Measurements from ENCODE around the gene BRD3OS.

Gene BRD3OS

GRCh38 chr9:134061019-134061687, 35.9 kb downstream of the BRD3OS start:
- no peak for TF ChIP-seq CTCF (IDR thresholded peaks at IDR 0.05; ENCODE audit: insufficient read depth, low read depth, low read length, missing control alignments)
- no peak for DNase-seq (ENCODE audit: low read depth)
- H3K4me3 ChIP-seq (ENCODE audit: low read length) = no peak overlapping the region

DNA sequence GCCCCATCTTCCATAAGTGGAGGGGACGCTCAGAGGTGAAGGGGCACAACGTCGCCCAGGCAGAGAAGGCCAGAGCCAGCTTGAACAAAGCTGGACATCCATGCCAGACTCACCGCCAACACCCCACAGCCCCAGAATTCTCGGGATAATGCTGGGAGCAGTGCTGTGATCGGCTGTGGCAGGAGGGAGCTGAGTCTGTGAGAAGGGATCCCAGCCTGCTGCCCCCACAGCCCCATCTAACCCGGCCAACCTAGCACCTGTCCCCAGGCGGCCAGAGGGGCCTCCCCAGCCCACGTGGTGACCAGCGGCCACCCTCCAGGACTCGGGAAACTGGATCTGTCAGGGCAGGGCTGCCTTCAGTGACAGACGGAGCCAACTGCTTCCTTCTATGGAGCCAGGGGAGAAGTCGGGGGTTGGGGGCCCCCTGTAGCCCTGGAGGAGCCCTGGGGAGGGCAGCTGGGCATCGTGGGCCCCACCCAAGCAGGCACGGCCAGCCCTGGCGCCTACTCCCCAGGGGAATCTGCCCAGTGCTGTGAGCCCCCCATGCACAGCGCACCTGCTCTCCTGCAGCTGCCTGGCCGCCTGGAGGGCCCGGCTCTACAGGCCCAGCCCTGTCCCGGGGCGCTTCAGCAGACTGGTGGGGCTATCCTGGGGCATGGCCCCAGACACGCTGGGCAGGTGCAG, 36.5 kb downstream of the BRD3OS start:
- DNase-seq (ENCODE audit: low read depth) = no peak
- no peak for TF ChIP-seq CTCF (IDR thresholded peaks at IDR 0.05; ENCODE audit: insufficient read depth, low read depth, low read length, missing control alignments)
- no peak overlapping the region for H3K4me3 ChIP-seq (ENCODE audit: low read length)

DNA sequence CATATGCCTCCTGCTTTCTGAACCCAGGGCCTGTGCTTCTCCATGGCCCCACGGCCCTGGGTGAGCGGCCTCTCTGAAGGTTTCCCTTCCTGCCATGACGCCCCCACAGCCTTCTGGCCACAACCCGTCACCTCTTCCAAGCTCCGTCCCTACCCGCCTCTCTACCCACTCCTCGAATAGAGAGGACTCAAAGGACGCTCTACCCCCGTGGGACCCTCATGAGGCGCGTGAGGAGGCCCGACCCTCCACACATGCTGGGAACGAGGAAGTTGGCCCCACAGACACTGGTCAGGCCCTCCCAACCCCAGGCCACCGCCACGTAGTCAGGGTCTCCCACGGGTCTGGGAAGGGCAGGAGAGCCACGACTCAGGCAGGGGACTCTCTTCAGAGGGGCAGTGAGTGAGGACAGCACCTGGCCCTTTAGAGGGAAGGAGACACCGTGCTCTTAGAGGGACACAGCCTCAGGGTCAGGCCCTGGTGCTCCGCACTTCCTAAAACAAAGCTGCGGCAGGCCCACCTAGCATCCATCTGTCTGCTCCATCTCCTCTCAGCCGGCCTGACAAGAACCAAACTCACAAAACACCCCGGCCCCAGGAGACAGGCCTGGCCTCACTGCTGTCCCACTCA, 37.3 kb downstream of the BRD3OS start:
- no peak for TF ChIP-seq CTCF (IDR thresholded peaks at IDR 0.05; ENCODE audit: insufficient read depth, low read depth, low read length, missing control alignments)
- DNase-seq (ENCODE audit: low read depth) = no peak
- no peak overlapping the region for H3K4me3 ChIP-seq (ENCODE audit: low read length)

- DNase-seq (ENCODE audit: low read depth) = no peak
- H3K4me3 ChIP-seq (ENCODE audit: low read length) = no peak overlapping the region
- no peak for TF ChIP-seq CTCF (IDR thresholded peaks at IDR 0.05; ENCODE audit: insufficient read depth, low read depth, low read length, missing control alignments)
Measured at GRCh38 chr9:134063088-134063570, 37.8 kb downstream of the BRD3OS start.

DNA sequence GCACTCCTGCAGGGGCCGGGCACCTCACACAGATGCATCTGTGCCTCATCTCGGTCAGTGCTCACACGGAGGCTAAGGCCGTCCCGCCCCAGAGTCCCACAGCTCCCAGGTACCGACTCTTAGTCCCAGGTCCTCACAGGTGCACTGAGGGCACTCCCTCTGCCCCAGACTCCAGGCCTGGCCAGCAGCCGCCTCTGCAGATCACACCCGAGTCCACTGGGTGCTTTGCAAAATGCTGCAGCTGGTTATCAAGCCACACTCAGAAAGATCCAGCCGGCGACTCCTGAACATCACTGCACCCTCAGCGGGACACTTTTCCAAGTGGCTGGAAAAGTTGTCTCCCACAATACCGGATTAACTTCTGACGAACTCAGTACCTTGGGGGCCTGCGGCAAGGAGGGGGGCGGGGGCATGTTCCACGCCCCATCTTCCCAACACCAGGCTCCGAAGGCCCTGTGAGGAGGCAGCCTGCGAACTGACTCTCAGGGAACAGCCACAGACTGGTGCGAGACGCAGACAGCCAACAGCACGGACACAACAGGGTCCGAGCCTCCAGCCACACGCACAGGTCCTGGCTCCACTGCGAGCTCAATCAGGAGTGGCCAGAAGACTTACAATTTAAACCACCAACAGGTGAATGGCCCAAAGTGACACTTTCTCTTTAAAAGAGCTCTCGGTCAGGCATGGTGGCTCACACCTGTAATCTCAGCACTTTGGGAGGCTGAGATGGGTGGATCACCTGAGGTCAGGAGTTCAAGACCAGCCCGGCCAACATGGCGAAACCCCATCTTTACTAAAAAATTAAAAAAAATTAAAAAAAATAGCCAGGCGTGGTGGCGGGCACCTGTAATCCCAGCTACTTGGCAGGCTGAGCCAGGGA, 38.5 kb downstream of the BRD3OS start:
- no peak for TF ChIP-seq CTCF (IDR thresholded peaks at IDR 0.05; ENCODE audit: insufficient read depth, low read depth, low read length, missing control alignments)
- no peak for DNase-seq (ENCODE audit: low read depth)
- H3K4me3 ChIP-seq (ENCODE audit: low read length) = no peak overlapping the region

- no peak for TF ChIP-seq CTCF (IDR thresholded peaks at IDR 0.05; ENCODE audit: insufficient read depth, low read depth, low read length, missing control alignments)
- H3K4me3 ChIP-seq (ENCODE audit: low read length) = no peak overlapping the region
- DNase-seq (ENCODE audit: low read depth) = no peak
Measured at GRCh38 chr9:134064711-134065110, 39.4 kb downstream of the BRD3OS start.

Measured in epithelial cell of esophagus (primary cell).